ENCODE data around the gene GNAT1.

GNAT1 gene

GRCh38 chr3:50162034-50162883 lies 29.2 kb upstream of the GNAT1 start:
- DNase-seq (ENCODE audit: insufficient read length, low spot score) (no peak), FAIRE-seq (no peak)

- FAIRE-seq (peak; percentile 89), DNase-seq (ENCODE audit: insufficient read length, low spot score) (peak; percentile 93)
Measured at GRCh38 chr3:50163572-50164455, 27.6 kb upstream of the GNAT1 start.

- peak; percentile 82 for FAIRE-seq
- DNase-seq (ENCODE audit: insufficient read length, low spot score) = no peak
Measured at GRCh38 chr3:50164481-50164880, 26.9 kb upstream of the GNAT1 start.

GRCh38 chr3:50164984-50165909 lies 26.2 kb upstream of the GNAT1 start:
- no peak for DNase-seq (ENCODE audit: insufficient read length, low spot score)
- peak; percentile 31 for FAIRE-seq

- DNase-seq (ENCODE audit: insufficient read length, low spot score) = no peak
- no peak for FAIRE-seq
Measured at GRCh38 chr3:50165910-50166538, 25.4 kb upstream of the GNAT1 start.

- FAIRE-seq (peak; percentile 92), DNase-seq (ENCODE audit: insufficient read length, low spot score) (no peak)
Measured at GRCh38 chr3:50166620-50167019, 24.8 kb upstream of the GNAT1 start.

- FAIRE-seq (peak; percentile 65), DNase-seq (ENCODE audit: insufficient read length, low spot score) (no peak)
Measured at GRCh38 chr3:50167069-50167840, 24.2 kb upstream of the GNAT1 start.

- FAIRE-seq = peak; percentile 23
- no peak for DNase-seq (ENCODE audit: insufficient read length, low spot score)
Measured at GRCh38 chr3:50167841-50168209, 23.6 kb upstream of the GNAT1 start.

- FAIRE-seq = no peak
- DNase-seq (ENCODE audit: insufficient read length, low spot score) = no peak
Measured at GRCh38 chr3:50168388-50168787, 23.0 kb upstream of the GNAT1 start.

- no peak for DNase-seq (ENCODE audit: insufficient read length, low spot score)
- no peak for FAIRE-seq
Measured at GRCh38 chr3:50168791-50169190, 22.6 kb upstream of the GNAT1 start.

- FAIRE-seq (no peak), DNase-seq (ENCODE audit: insufficient read length, low spot score) (no peak)
Measured at GRCh38 chr3:50169232-50169832, 22.1 kb upstream of the GNAT1 start.

GRCh38 chr3:50169858-50170257 lies 21.6 kb upstream of the GNAT1 start:
- DNase-seq (ENCODE audit: insufficient read length, low spot score) (no peak), FAIRE-seq (no peak)

GRCh38 chr3:50170689-50171088 lies 20.7 kb upstream of the GNAT1 start:
- DNase-seq (ENCODE audit: insufficient read length, low spot score) = peak; percentile 74
- peak; percentile 94 for FAIRE-seq

- FAIRE-seq = peak; percentile 49
Measured at GRCh38 chr3:50171540-50172301, 19.7 kb upstream of the GNAT1 start.

GRCh38 chr3:50172626-50173220 lies 18.7 kb upstream of the GNAT1 start:
- DNase-seq (ENCODE audit: insufficient read length, low spot score) (no peak), FAIRE-seq (no peak)

More at GRCh38 chr3:50171540-50172301, 19.7 kb upstream of the GNAT1 start:
- no peak for DNase-seq (ENCODE audit: insufficient read length, low spot score)

- FAIRE-seq (no peak), DNase-seq (ENCODE audit: insufficient read length, low spot score) (no peak)
Measured at GRCh38 chr3:50173685-50174516, 17.5 kb upstream of the GNAT1 start.

- DNase-seq (ENCODE audit: insufficient read length, low spot score) = no peak
- no peak for FAIRE-seq
Measured at GRCh38 chr3:50174517-50174895, 16.9 kb upstream of the GNAT1 start.
